Tibial nerve (tissue), 4 donors: Measurements from ENCODE around the gene PREP. TPM values are rescaled to one million over a fixed set of nuclear protein-coding genes. Genes with fewer than 3 reads are reported as not detected.
"Not testable (repeated sequence)": the region's sequence is repeated elsewhere in the genome, so short reads cannot be mapped to it uniquely, and the experiment has no call there.

Source experiments
- DNase-seq, 2 donors: peaks; one replicate each; pipeline ENCODE4 v3.0.0-alpha.2; 2019; ENCODE audit warnings: low spot score in 2 of 2
- H3K27ac ChIP-seq, 4 donors: fragments of 200-600 bp; sonication (generic) in 3 of 4; one replicate each; pipeline ENCODE4 v1.5.1; 2017 to 2019; ENCODE audit warnings: mild to moderate bottlenecking in 1 of 4
- H3K27me3 ChIP-seq, 2 donors: fragments of 200-600 bp; sonication (generic) in 1 of 2; one replicate each; pipeline versions ENCODE4 v1.5.1 to v1.6.0; 2017 to 2019
- H3K36me3 ChIP-seq, 3 donors: fragments of 200-600 bp; sonication (generic); one replicate each; pipeline ENCODE4 v1.5.1; 2018 to 2019
- H3K4me1 ChIP-seq, 4 donors: fragments of 200-600 bp; sonication (generic) in 3 of 4; one replicate each; pipeline ENCODE4 v1.5.1; 2017 to 2019
- H3K4me3 ChIP-seq, 4 donors: fragments of 200-600 bp; sonication (generic) in 3 of 4; one replicate each; pipeline ENCODE4 v1.5.1; 2017 to 2019; ENCODE audit warnings: mild to moderate bottlenecking in 1 of 4, moderate library complexity in 1 of 4
- H3K9me3 ChIP-seq, 4 donors: fragments of 200-600 bp; sonication (generic) in 3 of 4; one replicate each; pipeline ENCODE4 v1.5.1; 2017 to 2019
- CTCF ChIP-seq, 5 experiments: fragments of 200-600 bp in 3 of 5; fragments of 450-650 bp in 2 of 5; sonication (generic) in 3 of 5; IDR thresholded peaks; one replicate each; pipeline ENCODE4 v1.5.1; 2016 to 2019; ENCODE audit warnings: antibody characterized with exemption in 5 of 5, mild to moderate bottlenecking in 3 of 5, moderate library complexity in 2 of 5
- EP300 ChIP-seq, 2 donors: sonication (generic); formaldehyde crosslinking; IDR thresholded peaks; one replicate each; pipeline ENCODE4 v1.6.1; 2017; ENCODE audit warnings: antibody characterized with exemption in 2 of 2, mild to moderate bottlenecking in 1 of 2
- POLR2A ChIP-seq, 2 donors: fragments of 450-650 bp; IDR thresholded peaks; one replicate each; pipeline ENCODE4 v1.6.1; 2017; ENCODE audit warnings: antibody characterized with exemption in 2 of 2, mild to moderate bottlenecking in 2 of 2, moderate library complexity in 2 of 2
- WGBS, 2 donors: methylation state at CpG; one replicate each; pipeline ENCODE4 v1.1.5; 2018; 5-methylcytosine and 5-hydroxymethylcytosine counted together
- total RNA-seq, 4 donors: library from RNA; depleted of rRNA; stranded (reverse); fragments of >200 nt; gene quantifications; one replicate each; pipeline ENCODE4 v1.1.0, GENCODE V29; 2016

PREP gene
- total RNA-seq, 4 donors from 2014 or later: 19.7 to 21.9 (median 21.6) TPM

GRCh38 chr6:105352037-105352617 lies 50.8 kb downstream of the PREP start:
- TF ChIP-seq POLR2A (IDR thresholded peaks at IDR 0.05): no peak
- TF ChIP-seq CTCF (IDR thresholded peaks at IDR 0.05): no peak
- H3K4me3 ChIP-seq: no peak overlapping the region
- no peaks in the 10 kb centered on the region for H3K27me3 ChIP-seq
- no peak for DNase-seq
- H3K27ac ChIP-seq: no peak overlapping the region
- 98% methylated on average over 4 of the region's 4 CpGs for WGBS, 2 donors
- H3K4me1 ChIP-seq: no peaks in the 10 kb centered on the region
- peaks cover 0 to 68% (median 0%) of the 10 kb centered on the region in 3 donors for H3K36me3 ChIP-seq
- H3K9me3 ChIP-seq: peaks cover 0 to 6% (median 0%) of the 10 kb centered on the region in 4 donors

- Histone ChIP-seq H3K9me3 (peaks cover 0 to 3% (median 0%) of the 10 kb centered on the region in 4 donors), H3K36me3 (peaks cover 0 to 50% (median 0%) of the 10 kb centered on the region in 3 donors), H3K4me1 (peaks cover 0 to 10% (median 0%) of the 10 kb centered on the region in 4 donors), H3K4me3 (no peak overlapping the region), H3K27me3 (no peaks in the 10 kb centered on the region), H3K27ac (no peak overlapping the region)
- 92 to 100% methylated on average over 1 of the region's 1 CpG for WGBS, 2 donors
- TF ChIP-seq POLR2A (IDR thresholded peaks at IDR 0.05) (no peak), EP300 (IDR thresholded peaks at IDR 0.05) (no peak), CTCF (IDR thresholded peaks at IDR 0.05) (no peak)
- no peak for DNase-seq
These were observed 54.0 kb downstream of the PREP start for GRCh38 chr6:105348897-105349296.

GRCh38 chr6:105346052-105346451 lies 56.8 kb downstream of the PREP start:
- Histone ChIP-seq H3K36me3 (peaks cover 0 to 29% (median 0%) of the 10 kb centered on the region in 3 donors), H3K4me1 (peaks cover 0 to 10% (median 0%) of the 10 kb centered on the region in 4 donors), H3K27me3 (no peaks in the 10 kb centered on the region), H3K9me3 (peaks cover 0 to 3% (median 0%) of the 10 kb centered on the region in 4 donors), H3K4me3 (no peak overlapping the region), H3K27ac (peak overlapping the region in 2 of 4 donors; percentile 21 to 31)
- WGBS, 2 donors: 35 to 44% methylated on average over 3 of the region's 3 CpGs
- TF ChIP-seq EP300 (IDR thresholded peaks at IDR 0.05): no peak
- no peak for DNase-seq

- Histone ChIP-seq H3K9me3 (peaks cover 0 to 3% (median 0%) of the 10 kb centered on the region in 4 donors), H3K36me3 (peaks cover 0 to 24% (median 0%) of the 10 kb centered on the region in 3 donors), H3K27me3 (no peaks in the 10 kb centered on the region), H3K4me1 (peaks cover 0 to 10% (median 0%) of the 10 kb centered on the region in 4 donors), H3K4me3 (no peak overlapping the region), H3K27ac (peak overlapping the region in 2 of 4 donors; percentile 2 to 21)
- no peak for DNase-seq
- WGBS, 2 donors: 54 to 56% methylated on average over 4 of the region's 4 CpGs
- no peak for TF ChIP-seq EP300 (IDR thresholded peaks at IDR 0.05)
- TF ChIP-seq CTCF (IDR thresholded peaks at IDR 0.05): no peak
These were observed 57.4 kb downstream of the PREP start for GRCh38 chr6:105345506-105345905.

GRCh38 chr6:105344881-105345370 lies 58.0 kb downstream of the PREP start:
- peaks cover 0 to 21% (median 0%) of the 10 kb centered on the region in 3 donors for H3K36me3 ChIP-seq
- peak overlapping the region in 1 of 4 donors; percentile 21 for H3K27ac ChIP-seq
- DNase-seq: no peak
- H3K9me3 ChIP-seq: peaks cover 0 to 3% (median 0%) of the 10 kb centered on the region in 4 donors
- TF ChIP-seq POLR2A (IDR thresholded peaks at IDR 0.05): no peak
- no peak for TF ChIP-seq EP300 (IDR thresholded peaks at IDR 0.05)
- no peak for TF ChIP-seq CTCF (IDR thresholded peaks at IDR 0.05)
- 65 to 69% methylated on average over 2 of the region's 2 CpGs for WGBS, 2 donors
- no peaks in the 10 kb centered on the region for H3K27me3 ChIP-seq
- H3K4me1 ChIP-seq: peaks cover 0 to 10% (median 0%) of the 10 kb centered on the region in 4 donors
- H3K4me3 ChIP-seq: no peak overlapping the region

- not testable (repeated sequence) for H3K4me3 ChIP-seq, H3K9me3 ChIP-seq, DNase-seq, H3K27ac ChIP-seq, H3K36me3 ChIP-seq, H3K4me1 ChIP-seq, H3K27me3 ChIP-seq
- 95 to 96% methylated on average over 21 of the region's 21 CpGs for WGBS, 2 donors
These were observed 64.4 kb downstream of the PREP start for GRCh38 chr6:105338350-105338983.
